NCI-H187 treated with DMSO at 0.1 percent for 48 hours (cell line): ENCODE results near the gene SLC3A2.

ENCODE experiments used
- DNase-seq: peaks from one replicate; lab custom pipeline; 2025; lab: John Stamatoyannopoulos, UW

Gene SLC3A2

DNA sequence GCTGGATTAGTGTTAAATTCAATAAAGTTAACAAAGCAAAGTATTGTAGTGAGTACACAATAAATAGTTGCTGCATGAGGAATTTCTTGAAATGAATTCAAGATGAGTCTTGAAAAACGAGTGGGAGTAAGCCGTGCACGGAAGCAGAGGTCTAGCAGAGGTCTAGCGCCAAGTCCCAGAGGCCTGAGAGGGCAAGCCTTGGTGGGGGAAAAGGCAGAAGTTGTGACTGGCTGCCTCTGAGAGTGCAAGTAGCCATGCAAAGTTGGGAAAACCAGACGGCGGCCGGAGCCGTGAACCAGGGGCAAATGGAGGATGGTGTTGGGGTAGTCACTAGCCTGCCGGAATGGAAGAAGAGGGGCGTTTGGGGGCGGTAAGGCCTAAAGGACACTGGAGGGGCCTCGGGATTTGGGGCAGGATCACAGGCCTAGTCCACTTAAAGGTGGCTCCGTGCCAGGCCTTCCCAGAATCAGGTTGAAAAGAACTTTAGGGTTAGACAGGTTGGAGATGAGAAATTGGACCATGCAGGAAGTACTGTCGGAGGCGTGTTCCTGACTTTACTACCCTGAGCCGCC, 379 bp upstream of the SLC3A2 start:
- no peak for DNase-seq

DNA sequence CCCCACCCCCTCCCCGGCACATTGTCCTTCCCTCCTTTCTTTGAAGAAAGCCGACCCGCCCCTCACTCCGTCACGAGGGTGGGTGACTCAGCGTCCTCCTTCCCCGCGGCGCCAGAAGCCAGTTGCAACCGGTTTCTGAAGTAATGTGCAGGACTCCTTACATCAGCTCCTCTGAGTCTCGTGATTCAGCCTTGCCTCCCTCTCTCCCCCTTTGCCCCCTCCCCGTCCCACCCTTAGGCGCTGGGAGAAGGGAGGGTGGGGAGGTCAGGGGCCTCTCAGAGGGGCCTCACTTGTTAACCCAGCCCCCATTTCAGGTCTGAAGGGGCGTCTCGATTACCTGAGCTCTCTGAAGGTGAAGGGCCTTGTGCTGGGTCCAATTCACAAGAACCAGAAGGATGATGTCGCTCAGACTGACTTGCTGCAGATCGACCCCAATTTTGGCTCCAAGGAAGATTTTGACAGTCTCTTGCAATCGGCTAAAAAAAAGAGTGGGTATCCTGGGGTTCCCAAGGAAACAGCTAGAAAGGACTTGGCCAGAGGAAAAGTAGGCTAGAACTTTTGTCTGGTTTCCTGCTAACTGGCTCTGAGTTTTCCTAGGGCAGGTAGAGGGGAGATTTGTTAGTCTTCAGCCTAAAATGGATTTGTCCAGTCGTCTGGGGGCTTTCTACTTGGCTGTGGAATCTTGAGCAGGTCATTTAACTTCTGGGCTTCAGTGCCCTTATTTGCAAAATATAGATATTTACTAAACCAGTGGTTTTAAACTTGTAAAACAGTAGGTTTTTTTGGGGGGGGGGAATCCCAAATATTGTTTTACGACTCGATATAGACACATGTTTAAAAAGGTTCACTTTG, 1.1 kb downstream of the SLC3A2 start:
- peak; percentile 28 for DNase-seq

DNA sequence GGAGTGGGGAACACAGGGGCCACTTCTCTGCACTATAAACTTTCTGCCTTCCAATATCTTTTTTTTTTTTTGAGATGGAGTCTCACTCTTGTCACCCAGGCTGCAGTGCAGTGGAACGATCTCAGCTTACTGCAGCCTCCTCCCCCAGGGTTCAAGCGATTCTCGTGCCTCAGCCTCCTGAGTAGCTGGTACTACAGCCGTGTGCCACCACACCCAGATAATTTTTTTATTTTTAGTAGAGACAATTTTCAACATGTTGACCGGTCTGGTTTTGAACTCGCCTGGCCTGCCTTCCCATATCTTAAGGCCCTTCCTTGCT, 1.7 kb downstream of the SLC3A2 start:
- DNase-seq: no peak

DNA sequence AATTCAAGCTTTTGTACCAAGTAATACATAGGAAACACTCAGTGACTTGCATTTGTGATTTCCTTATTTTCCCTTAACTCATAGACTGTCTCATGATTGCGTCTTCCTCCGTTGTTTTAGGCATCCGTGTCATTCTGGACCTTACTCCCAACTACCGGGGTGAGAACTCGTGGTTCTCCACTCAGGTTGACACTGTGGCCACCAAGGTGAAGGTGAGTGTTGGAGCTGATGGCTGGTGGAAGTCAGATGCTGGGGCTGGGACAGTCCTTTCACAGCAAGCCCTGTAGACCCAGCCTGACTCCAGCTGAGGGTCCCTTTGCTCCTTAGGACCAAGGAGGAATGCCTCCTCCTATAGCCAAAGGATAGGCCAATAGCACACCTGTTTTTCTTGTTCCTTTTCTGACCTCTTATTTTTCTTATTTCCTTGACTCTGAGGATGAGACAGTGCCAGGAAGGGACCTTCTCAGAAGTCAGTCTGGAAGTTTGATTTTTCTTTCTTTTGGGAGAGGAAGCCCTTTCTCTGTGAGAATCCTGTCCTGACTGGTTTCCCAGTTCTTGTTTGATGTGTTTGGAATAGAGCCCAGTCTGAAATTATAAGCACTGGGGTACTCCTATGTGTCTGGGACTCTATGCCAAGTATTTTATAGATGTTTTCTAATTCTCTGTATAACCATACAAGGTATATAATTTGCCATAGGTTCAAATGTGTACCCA, 2.2 kb downstream of the SLC3A2 start:
- DNase-seq: no peak

DNA sequence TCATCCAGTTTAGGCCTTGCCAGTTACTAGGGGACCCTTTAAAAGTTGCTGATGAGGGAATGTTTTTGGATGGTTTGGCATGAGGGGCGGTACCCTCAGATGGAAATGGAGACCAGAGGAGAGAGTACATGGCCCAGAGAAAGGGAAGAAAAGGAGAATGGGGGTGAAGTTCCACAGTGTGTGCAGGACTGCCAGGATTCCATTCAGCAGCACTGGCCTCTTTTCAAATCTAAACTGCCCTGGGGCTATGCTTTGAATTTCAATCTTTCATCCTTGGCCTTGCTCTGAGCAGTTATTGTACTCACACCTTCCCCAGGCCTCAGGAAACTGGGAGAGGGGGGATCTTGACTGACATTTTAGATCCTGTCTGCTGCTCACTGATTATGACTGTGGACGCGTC, 3.0 kb downstream of the SLC3A2 start:
- no peak for DNase-seq

DNA sequence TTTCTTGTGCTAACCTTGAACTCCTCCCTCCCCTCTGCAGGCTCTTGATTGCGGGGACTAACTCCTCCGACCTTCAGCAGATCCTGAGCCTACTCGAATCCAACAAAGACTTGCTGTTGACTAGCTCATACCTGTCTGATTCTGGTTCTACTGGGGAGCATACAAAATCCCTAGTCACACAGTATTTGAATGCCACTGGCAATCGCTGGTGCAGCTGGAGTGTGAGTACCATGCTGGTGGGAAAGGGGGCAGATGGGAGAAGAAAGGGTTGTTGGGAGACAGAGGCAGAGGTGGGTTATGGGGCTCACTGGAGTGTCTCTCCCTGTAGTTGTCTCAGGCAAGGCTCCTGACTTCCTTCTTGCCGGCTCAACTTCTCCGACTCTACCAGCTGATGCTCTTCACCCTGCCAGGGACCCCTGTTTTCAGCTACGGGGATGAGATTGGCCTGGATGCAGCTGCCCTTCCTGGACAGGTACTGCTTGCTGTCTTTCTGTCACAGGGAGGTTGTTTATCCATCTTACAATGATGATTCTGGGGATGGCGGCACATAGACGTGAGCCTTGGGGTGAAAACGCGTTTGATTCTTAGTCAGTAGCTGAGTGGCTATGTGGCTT, 4.5 kb downstream of the SLC3A2 start:
- no peak for DNase-seq

DNA sequence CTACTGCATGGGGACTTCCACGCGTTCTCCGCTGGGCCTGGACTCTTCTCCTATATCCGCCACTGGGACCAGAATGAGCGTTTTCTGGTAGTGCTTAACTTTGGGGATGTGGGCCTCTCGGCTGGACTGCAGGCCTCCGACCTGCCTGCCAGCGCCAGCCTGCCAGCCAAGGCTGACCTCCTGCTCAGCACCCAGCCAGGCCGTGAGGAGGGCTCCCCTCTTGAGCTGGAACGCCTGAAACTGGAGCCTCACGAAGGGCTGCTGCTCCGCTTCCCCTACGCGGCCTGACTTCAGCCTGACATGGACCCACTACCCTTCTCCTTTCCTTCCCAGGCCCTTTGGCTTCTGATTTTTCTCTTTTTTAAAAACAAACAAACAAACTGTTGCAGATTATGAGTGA, 7.7 kb downstream of the SLC3A2 start:
- DNase-seq: no peak

DNA sequence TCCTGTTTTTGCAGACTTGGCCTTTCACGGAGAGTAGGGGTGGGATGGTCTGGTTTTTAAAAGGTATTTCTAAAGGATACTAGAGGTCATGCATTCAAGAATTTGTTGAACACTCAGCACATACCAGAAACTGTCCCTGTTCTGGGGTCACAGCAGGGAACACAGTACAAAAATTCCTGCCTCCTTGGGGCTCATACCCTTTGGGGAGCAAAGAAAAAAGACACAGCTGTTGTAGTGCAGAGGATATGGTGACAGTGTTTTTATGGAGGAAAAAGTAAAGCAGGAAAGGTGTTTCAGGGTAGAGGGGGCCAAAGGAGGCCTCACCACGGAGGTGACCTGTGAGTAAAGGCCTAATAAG, 8.4 kb downstream of the SLC3A2 start:
- no peak for DNase-seq

DNA sequence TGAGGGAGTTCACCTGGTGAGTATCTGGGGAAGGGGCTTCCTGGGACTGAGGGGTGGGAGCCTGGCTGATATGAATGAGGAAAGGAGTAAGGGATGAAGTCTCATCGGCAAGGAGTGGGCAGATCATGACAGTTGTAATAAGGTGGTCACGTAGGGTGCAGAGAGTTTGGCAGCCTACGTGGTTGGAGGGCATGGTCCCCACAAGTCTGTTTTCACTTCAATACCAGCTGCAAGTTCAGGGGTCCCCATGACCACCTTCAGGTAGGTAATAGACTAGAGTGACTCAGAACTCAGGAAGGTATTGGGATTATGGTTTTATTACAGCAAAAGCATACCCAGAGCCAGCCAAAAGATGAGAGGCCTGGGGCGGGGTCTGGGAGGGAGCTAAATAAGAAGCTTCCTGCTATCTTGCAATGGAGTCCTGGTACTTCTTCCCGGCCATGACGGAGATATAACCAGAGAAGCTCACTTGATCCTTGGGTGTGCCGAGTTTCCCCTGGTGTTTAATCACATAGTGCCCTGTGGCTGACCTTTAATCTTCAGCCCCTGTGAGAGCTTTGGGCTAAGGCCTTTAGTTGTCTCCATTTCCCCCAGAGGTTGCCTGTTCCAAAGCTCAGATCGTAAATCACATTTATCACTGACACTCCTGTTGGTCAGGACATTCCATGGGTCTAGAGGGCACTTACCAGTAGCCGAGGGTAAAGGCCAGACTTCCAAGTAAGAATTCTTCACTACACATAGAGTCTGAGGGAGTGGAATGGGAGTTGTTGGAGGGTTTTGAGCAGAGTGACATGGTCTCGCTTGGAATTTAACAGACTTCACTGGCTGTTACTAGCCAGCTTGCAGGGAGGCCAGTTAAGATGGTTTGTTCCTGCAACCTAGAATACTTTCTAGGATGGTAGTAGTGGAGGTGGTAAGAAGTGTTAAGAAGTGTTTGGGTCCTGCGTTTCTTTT, 9.1 kb downstream of the SLC3A2 start:
- DNase-seq: no peak

DNA sequence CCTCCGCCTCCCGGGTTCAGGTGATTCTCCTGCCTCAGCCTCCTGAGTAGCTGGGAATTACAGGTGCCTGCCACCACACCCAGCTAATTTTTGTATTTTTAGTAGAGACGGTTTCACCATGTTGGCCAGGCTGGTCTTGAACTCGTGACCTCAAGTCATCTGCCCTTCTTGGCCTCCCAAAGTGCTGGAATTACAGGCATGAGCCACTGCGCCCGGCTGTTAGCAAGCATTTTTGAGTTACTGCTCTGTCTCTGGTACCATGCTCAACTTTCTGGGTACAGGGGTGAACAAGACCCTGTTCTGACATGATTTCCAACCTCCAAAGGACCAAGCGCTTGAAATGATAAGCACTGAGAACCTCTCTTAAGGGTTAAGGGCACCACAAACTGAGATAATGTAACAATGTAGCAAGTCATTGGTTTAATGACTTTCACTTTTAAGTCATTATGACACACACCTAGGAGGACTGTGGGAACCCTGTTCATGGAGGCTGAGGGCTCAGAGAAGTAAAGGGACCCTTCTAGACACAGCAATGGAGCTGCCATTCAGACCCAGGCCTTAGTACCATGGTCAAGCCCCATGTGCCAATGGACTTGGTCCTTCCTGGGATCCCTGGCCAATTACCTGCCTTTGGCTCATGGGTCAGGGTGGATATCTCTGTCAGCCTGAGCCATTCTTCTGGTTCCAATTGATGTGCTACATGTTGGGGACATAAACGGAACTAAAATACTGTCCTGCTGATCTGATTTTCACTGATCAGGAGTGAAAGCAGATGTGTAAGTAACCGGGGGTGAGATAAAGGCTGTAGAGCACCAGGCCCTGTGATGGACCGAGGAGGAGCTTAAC, 11.6 kb downstream of the SLC3A2 start:
- no peak for DNase-seq

DNA sequence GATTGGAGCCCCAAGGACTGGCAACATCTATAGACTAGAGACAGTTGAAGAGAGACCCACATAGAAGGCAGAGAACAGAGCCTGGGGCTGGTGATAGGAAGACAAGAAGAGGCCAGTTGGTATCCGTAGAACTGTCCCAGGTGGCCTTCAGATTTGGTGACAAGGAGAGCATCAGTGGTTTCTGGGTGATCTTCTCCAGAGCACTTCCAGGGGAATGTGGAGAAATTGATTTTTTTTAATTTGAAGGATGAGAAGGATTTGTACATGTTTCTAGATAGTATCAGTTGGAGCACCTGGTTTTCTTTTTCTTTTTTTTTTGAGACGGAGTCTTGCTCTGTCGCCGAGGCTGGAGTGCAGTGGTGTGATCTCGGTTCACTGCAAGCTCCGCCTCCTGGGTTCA, 14.8 kb downstream of the SLC3A2 start:
- no peak for DNase-seq

DNA sequence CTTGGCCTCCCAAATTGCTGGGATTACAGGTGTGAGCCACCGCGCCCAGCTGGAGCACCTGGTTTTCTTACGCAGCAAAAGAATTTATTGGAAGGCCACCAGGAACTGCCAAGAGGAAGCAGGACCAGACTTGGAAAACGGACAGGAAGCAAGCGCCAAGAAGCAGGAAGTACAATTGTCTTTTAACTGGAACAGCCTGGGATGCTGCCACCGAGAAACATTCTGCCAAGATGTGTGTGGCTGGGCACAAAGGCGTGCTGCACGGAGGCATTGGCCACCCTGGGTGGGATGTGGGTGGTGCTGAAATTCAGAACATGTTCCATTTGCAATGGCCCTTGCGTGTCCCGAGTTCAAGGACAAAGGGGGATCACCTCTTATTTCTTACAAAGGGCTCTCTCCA, 15.4 kb downstream of the SLC3A2 start:
- DNase-seq: no peak

DNA sequence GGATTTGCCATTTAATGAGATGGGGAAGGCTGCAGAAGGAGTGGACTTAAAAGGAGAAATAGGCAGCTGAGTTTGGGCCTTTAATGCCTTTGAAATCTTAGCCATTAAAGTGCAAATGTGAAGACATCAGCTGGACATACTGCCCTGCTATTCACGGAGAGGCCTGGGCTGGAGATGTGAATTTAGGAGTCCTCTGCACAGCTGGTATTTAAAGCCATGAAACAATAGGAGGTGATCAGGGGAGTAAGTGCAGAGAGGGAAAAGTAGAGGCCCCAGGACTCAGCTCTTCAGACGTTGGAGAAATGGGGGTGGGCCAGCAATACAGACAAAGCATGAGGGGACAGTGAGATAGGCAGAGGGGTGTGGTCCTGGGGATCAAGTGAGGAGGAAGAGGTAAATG, 16.6 kb downstream of the SLC3A2 start:
- DNase-seq: no peak

DNA sequence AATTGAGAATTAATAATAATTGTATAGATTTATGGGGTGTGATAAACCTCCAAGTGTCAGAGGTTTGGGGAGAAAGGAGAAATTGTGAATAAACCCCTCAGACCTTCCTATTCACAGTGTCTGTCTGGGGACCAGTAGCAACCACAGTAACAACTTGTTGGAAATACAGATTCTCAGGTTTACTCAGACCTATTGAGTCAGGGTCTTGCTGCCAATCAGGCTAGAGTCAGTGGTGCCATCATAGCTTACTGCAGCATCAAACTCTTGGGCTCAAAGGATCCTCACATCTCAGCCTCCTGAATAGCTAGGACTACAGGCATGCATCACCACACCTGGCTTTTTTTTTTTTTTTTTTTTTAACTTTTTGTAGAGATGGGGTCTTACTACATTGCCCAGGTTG, 17.3 kb downstream of the SLC3A2 start:
- no peak for DNase-seq

DNA sequence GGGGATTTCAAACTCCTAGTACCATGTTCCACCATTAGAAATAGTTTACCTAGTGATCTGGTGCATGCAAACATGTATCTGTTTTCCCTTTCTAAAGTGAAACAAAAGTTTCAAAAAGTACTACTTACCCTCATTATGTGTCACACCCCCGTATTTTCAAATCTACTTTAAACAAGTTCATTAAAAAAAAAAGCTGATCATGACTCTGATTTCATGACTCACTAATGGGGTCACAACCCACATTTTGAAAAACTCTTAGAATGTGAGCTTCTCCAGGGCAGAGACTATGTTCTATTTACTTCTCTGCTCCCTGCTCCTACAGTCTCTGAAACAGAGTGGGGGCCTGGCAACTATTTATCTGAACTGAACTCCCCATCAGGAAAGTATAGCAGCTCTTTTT, 22.2 kb downstream of the SLC3A2 start:
- no peak for DNase-seq

DNA sequence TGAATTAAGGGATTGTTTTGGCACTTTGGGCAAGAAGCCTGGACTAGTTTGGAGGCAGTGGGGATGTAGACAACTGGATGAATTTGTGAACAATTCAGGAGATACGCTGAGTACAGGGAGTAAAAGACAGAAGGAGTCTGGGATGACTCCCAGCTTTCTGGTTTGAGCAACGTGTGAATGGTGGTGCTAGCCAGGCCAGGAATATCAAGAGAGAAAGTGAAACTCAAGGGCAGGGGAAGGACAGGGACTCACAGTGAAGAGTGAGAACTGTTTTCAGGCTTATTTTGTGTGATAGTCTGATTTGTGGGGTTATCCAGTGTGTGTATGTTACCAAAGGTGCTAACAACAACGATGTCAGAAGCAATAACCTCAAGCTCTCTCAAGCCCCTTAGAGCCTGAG, 24.6 kb downstream of the SLC3A2 start:
- no peak for DNase-seq

DNA sequence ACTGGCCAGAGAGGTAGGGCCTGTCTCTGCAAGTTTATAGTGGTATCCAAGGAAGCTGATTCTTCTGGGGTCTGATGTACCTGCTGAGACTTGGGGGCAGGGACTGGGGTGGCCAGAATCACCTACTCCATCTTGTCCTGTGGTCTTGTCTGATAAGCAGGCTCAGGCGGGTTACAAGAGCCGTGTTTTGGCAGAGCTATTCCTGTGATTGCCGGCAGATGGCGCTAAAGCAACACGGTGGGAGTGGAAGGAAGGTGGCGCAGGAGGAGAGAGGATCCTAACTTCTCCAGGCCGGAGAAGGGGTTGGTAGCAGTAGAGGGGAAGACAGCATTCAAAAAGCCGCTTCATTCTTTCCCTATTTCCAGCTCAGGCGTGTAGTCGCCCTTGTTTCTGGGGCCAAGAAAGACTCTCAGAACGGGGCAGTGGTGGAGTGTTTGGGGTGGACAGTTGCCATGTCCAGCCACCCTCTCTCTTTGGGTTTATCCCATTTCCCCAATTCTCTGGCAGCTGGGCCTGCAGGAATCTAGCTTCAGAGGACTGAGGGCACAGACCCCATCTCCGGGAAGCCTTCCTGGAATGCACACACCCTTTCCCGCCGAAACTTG, 25.3 kb downstream of the SLC3A2 start:
- peak; percentile 8 for DNase-seq

DNA sequence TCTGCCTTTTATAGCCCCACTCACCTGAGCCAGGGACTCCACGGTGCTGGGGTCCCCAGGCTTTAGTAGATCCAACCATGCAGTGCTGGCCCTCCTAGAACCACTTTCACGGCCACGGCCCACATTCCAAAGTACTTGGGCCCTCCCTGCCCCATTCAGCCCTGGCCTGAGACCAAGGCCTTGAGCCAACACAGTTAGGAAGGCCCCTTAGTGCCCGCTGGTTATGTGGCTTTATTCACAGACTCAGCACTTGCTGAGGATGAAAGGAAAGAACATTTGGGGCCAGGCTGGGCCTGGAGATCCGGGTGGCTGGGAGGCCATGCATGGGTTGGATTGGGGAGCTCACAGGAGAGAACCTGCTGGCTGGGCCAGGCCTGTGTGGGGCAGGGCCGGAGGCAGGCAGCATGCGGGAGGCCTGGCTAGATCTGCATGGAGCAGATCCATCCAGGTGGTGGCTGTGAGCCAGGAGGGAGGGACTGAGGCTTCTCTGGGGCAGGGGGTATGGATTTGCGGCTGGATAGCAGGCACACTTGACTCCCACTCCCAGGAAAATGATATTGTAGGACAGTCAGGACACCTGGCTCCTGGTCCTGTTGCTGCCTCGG, 27.9 kb downstream of the SLC3A2 start:
- no peak for DNase-seq

DNA sequence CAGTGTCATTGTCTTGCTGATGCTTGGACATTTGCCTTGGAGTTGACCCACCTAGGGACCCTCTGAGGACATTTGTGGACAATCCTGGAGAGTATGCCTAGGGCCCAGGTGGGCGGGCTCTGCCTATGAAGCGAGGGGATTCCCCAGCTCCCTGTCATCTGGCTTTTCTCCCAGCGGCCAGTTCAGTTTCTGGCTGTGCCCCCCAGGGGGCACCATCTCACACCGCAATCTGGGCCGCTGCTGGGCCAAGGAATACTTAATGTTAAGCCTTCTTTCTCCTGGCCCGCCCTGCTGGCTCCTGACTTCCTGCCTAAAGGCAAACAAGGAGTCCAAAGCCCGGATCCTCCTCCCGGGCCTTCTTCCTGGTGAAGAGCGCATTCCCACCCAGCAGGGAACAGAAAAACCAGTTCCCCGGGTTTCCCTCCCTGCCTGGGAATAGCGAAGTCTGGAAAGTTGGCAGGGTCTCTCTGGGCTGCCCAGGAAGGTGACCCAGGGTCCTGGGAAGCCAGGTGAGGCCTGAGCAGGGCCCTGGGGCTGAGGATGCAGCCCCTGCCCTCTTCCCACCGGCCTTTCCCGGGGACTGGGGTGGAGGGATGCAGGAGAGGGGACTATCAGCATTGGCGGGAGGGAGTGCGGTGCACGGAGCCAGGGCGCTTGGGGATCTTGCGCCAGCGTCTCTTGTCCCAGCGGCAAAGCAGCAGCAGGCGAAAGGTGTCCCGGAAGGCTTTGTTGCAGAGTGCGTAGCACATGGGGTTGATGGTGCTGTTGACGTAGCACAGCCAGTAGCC, 28.6 kb downstream of the SLC3A2 start:
- no peak for DNase-seq
